ENCODE measurements around the gene TCHP. TPM values are rescaled to one million over a fixed set of nuclear protein-coding genes. Genes with fewer than 3 reads are reported as not detected.

Gene TCHP
- total and polyA plus RNA-seq, 2 of the 13 experiments (the other 11 are each of a cell fraction or from before 2014, with no cell fraction given), result 6.7 to 12.2 TPM

GRCh38 chr12:109868182-109869051 is 31.7 kb upstream of the TCHP start:
- Histone ChIP-seq H3K9me3 (ENCODE audit: low read length) (no peaks in the 10 kb centered on the region), H3K79me2 (ENCODE audit: insufficient read depth, low read length) (no peaks in the 10 kb centered on the region), H3K36me3 (replicated peaks in 1 of 2; ENCODE audit: control insufficient read depth in 1 of 2, insufficient read depth in 2 of 2, low read length in 2 of 2) (no peaks in the 10 kb centered on the region; a peak in 1 of 5 replicates), H3K27me3 (ENCODE audit: control insufficient read depth in 1 of 2, insufficient read depth in 2 of 2, low read length in 2 of 2) (no peaks in the 10 kb centered on the region), H3K4me2 (ENCODE audit: low read depth, low read length) (no peak overlapping the region), H3K4me1 (ENCODE audit: insufficient read depth, low read length) (peaks cover 53% of the 10 kb centered on the region), H3K27ac (ENCODE audit: extremely low read length, insufficient read depth, low read length) (no peak overlapping the region), H3K4me3 (replicated peaks in 1 of 3; ENCODE audit: insufficient read depth in 1 of 3, low read depth in 2 of 3, low read length in 3 of 3) (no peak overlapping the region), H2AFZ (ENCODE audit: low read length) (no peak overlapping the region), H3K9ac (ENCODE audit: insufficient read depth, low read depth, low read length) (no peak overlapping the region), H4K20me1 (ENCODE audit: insufficient read depth, low read length) (no peaks in the 10 kb centered on the region)
- 92% methylated on average over 9 of the region's 9 CpGs for WGBS (ENCODE audit: low lambda C conversion rate)
- no TSS peak for BruUV-seq (replicated peaks)
- ChIA-PET POLR2A (no interaction called here), CTCF (ENCODE audit: low intra/inter-chr PET ratio, low total read pairs) (no interaction called here)
- TF ChIP-seq ZNF550 (CRISPR knock-in tag; IDR thresholded peaks at IDR 0.05; ENCODE audit: borderline replicate concordance) (no peak), NPAS2 (CRISPR knock-in tag; IDR thresholded peaks at IDR 0.05; ENCODE audit: borderline replicate concordance) (no peak)
- DNase-seq (ENCODE audit: low spot score) (no peak), FAIRE-seq (no peak), ATAC-seq (no peak)
- intact Hi-C loops (cut with micrococcal nuclease; ENCODE audit: unreplicated experiment) (no loop called here), in situ Hi-C loops (cut with HindIII; ENCODE audit: extremely low pct_ligation_motif_present, low pct_unique_long_range_greater_than_20kb) (no loop called here)

- H3K27me3 ChIP-seq (ENCODE audit: control insufficient read depth in 1 of 2, insufficient read depth in 2 of 2, low read length in 2 of 2), result no peaks in the 10 kb centered on the region
- intact Hi-C loops (cut with micrococcal nuclease; ENCODE audit: unreplicated experiment), result no loop called here
- H3K27ac ChIP-seq (ENCODE audit: extremely low read length, insufficient read depth, low read length), result no peak overlapping the region
- ATAC-seq (no peak), DNase-seq (ENCODE audit: low spot score) (no peak), FAIRE-seq (no peak)
- BruUV-seq (replicated peaks), result no TSS peak
- no peaks in the 10 kb centered on the region; a peak in 1 of 5 replicates for H3K36me3 ChIP-seq (replicated peaks in 1 of 2; ENCODE audit: control insufficient read depth in 1 of 2, insufficient read depth in 2 of 2, low read length in 2 of 2)
- peaks cover 42% of the 10 kb centered on the region for H3K4me1 ChIP-seq (ENCODE audit: insufficient read depth, low read length)
- in situ Hi-C loops (cut with HindIII; ENCODE audit: extremely low pct_ligation_motif_present, low pct_unique_long_range_greater_than_20kb), result no loop called here
- no peak overlapping the region for H3K9ac ChIP-seq (ENCODE audit: insufficient read depth, low read depth, low read length)
- ChIA-PET POLR2A (no interaction called here), CTCF (ENCODE audit: low intra/inter-chr PET ratio, low total read pairs) (no interaction called here)
- H2AFZ ChIP-seq (ENCODE audit: low read length), result no peak overlapping the region
- H3K4me2 ChIP-seq (ENCODE audit: low read depth, low read length), result no peak overlapping the region
- H3K9me3 ChIP-seq (ENCODE audit: low read length), result no peaks in the 10 kb centered on the region
- H3K4me3 ChIP-seq (replicated peaks in 1 of 3; ENCODE audit: insufficient read depth in 1 of 3, low read depth in 2 of 3, low read length in 3 of 3), result no peak overlapping the region
- 98% methylated on average over 2 of the region's 2 CpGs for WGBS (ENCODE audit: low lambda C conversion rate)
- no peaks in the 10 kb centered on the region for H4K20me1 ChIP-seq (ENCODE audit: insufficient read depth, low read length)
- H3K79me2 ChIP-seq (ENCODE audit: insufficient read depth, low read length), result no peaks in the 10 kb centered on the region
- TF ChIP-seq GLMP (CRISPR knock-in tag; IDR thresholded peaks at IDR 0.05; ENCODE audit: borderline replicate concordance), result no peak
- TF ChIP-seq HOXD1 (CRISPR knock-in tag; IDR thresholded peaks at IDR 0.05), result no peak
- no peak for TF ChIP-seq ZNF784 (CRISPR knock-in tag; IDR thresholded peaks at IDR 0.05; ENCODE audit: borderline replicate concordance)
- no peak for TF ChIP-seq NR2F6 (IDR thresholded peaks at IDR 0.05)
- TF ChIP-seq NR2F6 (CRISPR knock-in tag; IDR thresholded peaks at IDR 0.05), result no peak
- TF ChIP-seq CERS6 (CRISPR knock-in tag; IDR thresholded peaks at IDR 0.05), result no peak
- no peak for TF ChIP-seq GMEB2 (CRISPR knock-in tag; IDR thresholded peaks at IDR 0.05; ENCODE audit: low read depth)
- TF ChIP-seq ATM (IDR thresholded peaks at IDR 0.05; ENCODE audit: borderline replicate concordance), result no peak
- no peak for TF ChIP-seq ZFP36 (IDR thresholded peaks at IDR 0.05; ENCODE audit: borderline replicate concordance, low read depth, low read length, partially characterized antibody)
- TF ChIP-seq NFRKB (IDR thresholded peaks at IDR 0.05), result no peak
- TF ChIP-seq ZNF234 (CRISPR knock-in tag; conservative IDR thresholded peaks at IDR 0.05), result no peak
- TF ChIP-seq ELF4 (CRISPR knock-in tag; IDR thresholded peaks at IDR 0.05; ENCODE audit: borderline replicate concordance), result no peak
These were observed 29.4 kb upstream of the TCHP start for GRCh38 chr12:109870648-109871047.

Measured in HepG2 (cell line).